Fibroblast of skin of right quadriceps (primary cell): ENCODE measurements around the gene SCN10A.
A peak's percentile ranks its signal among the peaks of the same experiment; 100 is the strongest.

ENCODE experiments used
- DNase-seq: peaks from one replicate; pipeline ENCODE4 v3.0.0-alpha.2; 2013

Gene SCN10A

GRCh38 chr3:38717355-38718240 is 98.4 kb downstream of the SCN10A start:
- DNase-seq: no peak

GRCh38 chr3:38713121-38713520 is 102.9 kb downstream of the SCN10A start:
- DNase-seq: no peak

- DNase-seq: no peak
Measured at GRCh38 chr3:38711321-38711720, 104.7 kb downstream of the SCN10A start.

- DNase-seq: no peak
Measured at GRCh38 chr3:38707730-38708129, 108.3 kb downstream of the SCN10A start.

GRCh38 chr3:38706961-38707360 is 109.1 kb downstream of the SCN10A start:
- DNase-seq: no peak

GRCh38 chr3:38702231-38702630 is 113.8 kb downstream of the SCN10A start:
- no peak for DNase-seq

GRCh38 chr3:38698760-38699159 is 117.3 kb downstream of the SCN10A start:
- DNase-seq: no peak

- DNase-seq: no peak
Measured at GRCh38 chr3:38698061-38698460, 118.0 kb downstream of the SCN10A start.

- no peak for DNase-seq
Measured at GRCh38 chr3:38696034-38696433, 120.0 kb downstream of the SCN10A start.

GRCh38 chr3:38690185-38690584 is 125.8 kb downstream of the SCN10A start:
- no peak for DNase-seq

GRCh38 chr3:38689774-38690173 is 126.2 kb downstream of the SCN10A start:
- no peak for DNase-seq

- no peak for DNase-seq
Measured at GRCh38 chr3:38689346-38689745, 126.7 kb downstream of the SCN10A start.

GRCh38 chr3:38687321-38687720 is 128.7 kb downstream of the SCN10A start:
- no peak for DNase-seq

- no peak for DNase-seq
Measured at GRCh38 chr3:38684546-38684945, 131.5 kb downstream of the SCN10A start.

GRCh38 chr3:38669668-38670067 is 146.3 kb downstream of the SCN10A start:
- no peak for DNase-seq

- peak; percentile 8 for DNase-seq
Measured at GRCh38 chr3:38662544-38662943, 153.5 kb downstream of the SCN10A start.

GRCh38 chr3:38658841-38659240 is 157.2 kb downstream of the SCN10A start:
- DNase-seq: no peak

- no peak for DNase-seq
Measured at GRCh38 chr3:38657369-38657768, 158.6 kb downstream of the SCN10A start.

GRCh38 chr3:38655708-38656300 is 160.2 kb downstream of the SCN10A start:
- DNase-seq: peak; percentile 25

- DNase-seq: no peak
Measured at GRCh38 chr3:38653685-38654537, 162.1 kb downstream of the SCN10A start.

- no peak for DNase-seq
Measured at GRCh38 chr3:38652934-38653333, 163.1 kb downstream of the SCN10A start.

- peak; percentile 37 for DNase-seq
Measured at GRCh38 chr3:38651153-38651789, 164.7 kb downstream of the SCN10A start.
